ENCODE measurements around the gene CSRP1.
"Not testable (repeated sequence)": the region's sequence is repeated elsewhere in the genome, so short reads cannot be mapped to it uniquely, and the experiment has no call there.

Gene CSRP1

GRCh38 chr1:201537891-201538611 is 31.1 kb upstream of the CSRP1 start:
- DNase-seq: no peak

- no peak for DNase-seq
Measured at GRCh38 chr1:201537467-201537866, 30.5 kb upstream of the CSRP1 start.

GRCh38 chr1:201537028-201537427 is 30.1 kb upstream of the CSRP1 start:
- DNase-seq: no peak

GRCh38 chr1:201536558-201536957 is 29.6 kb upstream of the CSRP1 start:
- no peak for DNase-seq

GRCh38 chr1:201535919-201536245 is 29.0 kb upstream of the CSRP1 start:
- no peak for DNase-seq

- no peak for DNase-seq
Measured at GRCh38 chr1:201535046-201535918, 28.4 kb upstream of the CSRP1 start.

- no peak for DNase-seq
Measured at GRCh38 chr1:201533836-201534235, 26.9 kb upstream of the CSRP1 start.

GRCh38 chr1:201531551-201532425 is 24.9 kb upstream of the CSRP1 start:
- DNase-seq: no peak

GRCh38 chr1:201530741-201531531 is 24.0 kb upstream of the CSRP1 start:
- no peak for DNase-seq

- DNase-seq: no peak
Measured at GRCh38 chr1:201528631-201529252, 21.8 kb upstream of the CSRP1 start.

GRCh38 chr1:201527879-201528278 is 21.0 kb upstream of the CSRP1 start:
- no peak for DNase-seq

GRCh38 chr1:201525193-201525778 is 18.4 kb upstream of the CSRP1 start:
- DNase-seq: no peak

GRCh38 chr1:201520046-201520575 is 13.2 kb upstream of the CSRP1 start:
- DNase-seq: not testable (repeated sequence)

- DNase-seq: no peak
Measured at GRCh38 chr1:201518071-201518470, 11.1 kb upstream of the CSRP1 start.

- no peak for DNase-seq
Measured at GRCh38 chr1:201517631-201518030, 10.7 kb upstream of the CSRP1 start.

GRCh38 chr1:201516511-201517127 is 9.7 kb upstream of the CSRP1 start:
- no peak for DNase-seq

- DNase-seq: no peak
Measured at GRCh38 chr1:201515895-201516294, 9.0 kb upstream of the CSRP1 start.

- DNase-seq: no peak
Measured at GRCh38 chr1:201515062-201515750, 8.3 kb upstream of the CSRP1 start.

GRCh38 chr1:201514466-201514865 is 7.5 kb upstream of the CSRP1 start:
- no peak for DNase-seq

All from effector CD4-positive, alpha-beta T cell (primary cell).